Measurements from ENCODE around the gene SLC44A5. TPM values are rescaled to one million over a fixed set of nuclear protein-coding genes. Genes with fewer than 3 reads are reported as not detected.

SLC44A5 gene
- polyA plus RNA-seq, 3 donors, result 0.04 to 0.25 TPM; not detected in 1

DNA sequence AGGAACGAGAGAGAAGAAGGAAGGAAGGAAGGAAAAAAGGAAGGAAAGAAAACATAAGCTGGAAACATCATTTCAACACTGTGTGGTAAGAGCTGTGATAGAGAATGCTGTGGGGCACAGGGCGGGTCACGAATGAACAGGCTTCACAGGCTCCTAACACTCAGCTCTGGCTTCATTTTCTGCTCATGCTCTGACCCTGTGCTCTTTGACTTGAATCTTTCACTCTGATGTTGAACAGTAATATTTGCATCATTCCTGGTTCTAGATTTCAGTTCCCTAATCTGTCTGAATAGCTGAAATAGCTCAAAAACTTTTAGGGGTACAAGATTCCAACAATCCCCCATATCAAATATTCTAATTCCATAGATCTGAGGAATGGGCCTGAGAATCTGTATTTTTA lies 269.4 kb downstream of the SLC44A5 start:
- 64 to 82% (median 68%) methylated on average over 3 of the region's 3 CpGs for WGBS, 3 donors
- no peak overlapping the region for H3K27ac ChIP-seq (ENCODE audit: low read depth, low read length)

DNA sequence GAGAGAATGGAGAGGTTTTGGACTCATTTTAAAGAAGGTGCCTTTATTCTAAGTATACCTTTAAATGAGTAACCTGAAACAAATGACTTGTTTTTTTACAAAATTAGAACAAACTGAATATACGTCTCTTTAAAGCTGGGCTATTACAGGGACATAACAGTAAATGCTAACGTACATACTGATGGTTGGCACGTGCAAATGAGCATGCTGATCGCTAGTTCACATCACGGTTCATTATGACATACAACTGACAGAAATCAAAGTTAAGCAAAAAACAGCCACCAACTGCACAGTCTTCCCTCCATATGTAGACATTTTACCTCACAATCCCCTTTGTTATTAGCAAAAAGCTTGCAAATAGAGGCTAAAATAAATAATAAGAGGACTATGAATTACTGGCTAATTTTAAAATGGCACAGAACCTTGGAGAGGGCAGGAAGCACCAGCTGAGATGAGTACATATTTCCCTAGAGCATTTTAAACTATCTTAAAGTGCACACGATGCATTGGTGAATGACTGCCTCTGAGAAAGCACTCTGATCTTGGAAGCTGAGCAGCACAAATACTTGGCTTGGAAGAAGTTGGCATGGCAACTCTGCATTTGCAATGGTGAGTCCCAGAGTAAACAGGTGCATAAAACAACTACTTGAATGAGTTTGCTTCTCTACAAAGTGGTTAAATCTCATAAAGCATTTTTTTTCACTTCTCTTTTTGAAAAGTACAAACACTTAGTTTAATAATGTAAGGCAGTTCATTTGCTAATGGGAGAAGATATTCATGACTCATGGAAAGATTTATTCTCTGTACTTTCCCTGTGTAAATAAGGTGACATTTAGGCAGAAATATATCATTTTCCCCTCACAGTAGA lies 272.1 kb downstream of the SLC44A5 start:
- no peak overlapping the region for H3K27ac ChIP-seq (ENCODE audit: low read depth, low read length)
- WGBS, 3 donors, result 73 to 82% (median 79%) methylated on average over 6 of the region's 6 CpGs

DNA sequence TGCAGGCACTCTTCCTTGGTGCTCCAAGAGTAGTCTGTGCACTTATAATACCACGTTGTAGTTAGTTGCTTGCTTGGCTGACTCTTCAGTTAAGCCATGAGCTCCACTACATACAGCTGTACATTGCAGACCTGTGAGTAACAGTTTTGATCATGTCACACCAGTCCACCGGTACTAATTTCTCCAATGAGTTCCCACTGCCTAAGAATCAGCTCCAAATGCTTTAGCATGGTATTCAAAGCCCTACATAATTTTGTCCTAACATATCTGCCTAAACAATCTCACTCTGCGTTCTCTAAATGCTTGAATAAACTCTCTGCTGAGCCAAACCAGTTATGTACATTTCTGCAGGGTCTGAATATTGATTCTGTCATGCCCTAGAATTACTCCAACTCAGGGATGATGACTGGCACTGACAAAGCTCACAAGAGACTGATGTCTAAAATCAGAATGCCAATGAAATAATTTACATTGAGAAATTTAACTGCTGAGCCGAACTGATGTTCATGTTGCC lies 276.0 kb downstream of the SLC44A5 start:
- no peak overlapping the region for H3K27ac ChIP-seq (ENCODE audit: low read depth, low read length)
- 71 to 77% (median 76%) methylated on average over 4 of the region's 4 CpGs for WGBS, 3 donors

DNA sequence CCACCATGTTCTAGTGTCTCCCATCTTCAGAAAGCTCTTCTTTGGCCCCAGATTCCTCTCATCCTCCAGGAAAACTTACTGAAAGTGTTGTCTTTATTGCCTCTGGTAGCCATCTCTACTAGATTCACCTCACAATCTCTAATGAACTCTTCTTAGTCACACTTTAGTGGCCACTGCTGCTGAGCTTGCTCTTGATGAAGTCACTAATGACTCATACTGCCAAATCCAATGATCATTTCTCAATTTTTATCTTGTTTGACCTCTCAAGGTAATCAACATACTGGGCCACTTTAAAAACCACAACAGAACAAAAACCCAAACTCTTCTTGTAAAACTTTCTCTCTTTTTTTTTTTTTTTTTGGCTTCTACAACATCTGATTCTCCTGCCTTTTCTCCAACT lies 280.3 kb downstream of the SLC44A5 start:
- no peak overlapping the region for H3K27ac ChIP-seq (ENCODE audit: low read depth, low read length)

DNA sequence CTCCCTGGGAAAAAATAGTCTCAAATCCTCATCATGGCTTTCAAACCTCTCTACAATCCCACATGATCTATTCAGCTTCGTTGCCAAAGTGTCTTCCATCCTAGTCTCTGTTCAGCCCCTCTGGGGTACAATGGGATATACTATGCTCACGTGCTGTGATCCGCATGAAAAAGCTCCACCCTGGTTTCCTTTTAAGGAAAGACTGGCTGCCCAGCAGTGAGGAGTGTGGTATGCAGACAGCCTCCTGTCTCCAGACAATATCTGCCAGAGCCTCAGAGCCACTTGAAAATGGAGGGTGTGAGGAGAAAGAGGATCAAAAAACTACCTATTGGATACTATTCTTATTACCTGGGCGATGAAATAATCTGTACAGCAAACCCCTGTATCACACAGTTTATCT lies 282.2 kb downstream of the SLC44A5 start:
- H3K27ac ChIP-seq (ENCODE audit: low read depth, low read length), result no peak overlapping the region
- WGBS, 3 donors, result 55 to 62% (median 56%) methylated on average over 4 of the region's 4 CpGs

DNA sequence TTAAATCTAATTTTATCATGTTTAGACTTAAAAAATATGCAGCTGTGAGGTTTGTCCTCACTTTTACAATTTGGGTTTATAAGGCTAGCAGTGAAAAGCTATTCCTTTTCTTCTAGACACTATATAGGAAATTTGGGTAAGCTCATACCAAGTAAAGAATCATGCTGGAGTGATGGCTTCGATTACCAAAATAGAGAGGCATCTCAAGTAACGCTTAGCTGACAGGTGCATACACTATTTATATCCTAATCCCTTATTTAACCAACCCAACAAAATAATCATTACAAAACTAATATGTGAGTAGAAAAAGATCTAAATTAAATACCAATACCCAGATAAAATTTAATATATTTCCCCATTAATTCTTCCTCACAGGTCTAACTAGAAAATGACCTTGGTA lies 283.5 kb downstream of the SLC44A5 start:
- H3K27ac ChIP-seq (ENCODE audit: low read depth, low read length), result no peak overlapping the region
- WGBS, 3 donors, result 56 to 89% (median 77%) methylated on average over 2 of the region's 2 CpGs

DNA sequence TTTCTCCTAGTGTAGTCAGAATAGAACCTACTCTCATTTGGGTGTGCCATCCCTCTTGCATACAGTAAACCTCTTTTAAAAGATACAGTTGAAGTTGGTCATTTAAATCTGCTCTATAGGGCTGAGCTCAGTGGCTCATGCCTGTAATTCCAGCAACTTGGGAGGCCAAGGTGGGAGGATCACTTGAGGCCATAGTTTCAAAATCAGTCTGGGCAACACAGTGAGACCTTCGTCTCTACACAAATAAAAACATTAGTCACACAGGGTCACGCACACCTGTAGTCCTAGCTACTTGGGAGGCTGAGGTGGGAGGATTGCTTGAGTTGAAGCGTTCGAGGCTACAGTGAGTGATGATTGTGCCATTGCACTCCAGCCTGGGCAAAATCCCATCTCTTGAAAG lies 292.9 kb downstream of the SLC44A5 start:
- 87 to 93% (median 88%) methylated on average over 4 of the region's 4 CpGs for WGBS, 3 donors
- no peak overlapping the region for H3K27ac ChIP-seq (ENCODE audit: low read depth, low read length)

DNA sequence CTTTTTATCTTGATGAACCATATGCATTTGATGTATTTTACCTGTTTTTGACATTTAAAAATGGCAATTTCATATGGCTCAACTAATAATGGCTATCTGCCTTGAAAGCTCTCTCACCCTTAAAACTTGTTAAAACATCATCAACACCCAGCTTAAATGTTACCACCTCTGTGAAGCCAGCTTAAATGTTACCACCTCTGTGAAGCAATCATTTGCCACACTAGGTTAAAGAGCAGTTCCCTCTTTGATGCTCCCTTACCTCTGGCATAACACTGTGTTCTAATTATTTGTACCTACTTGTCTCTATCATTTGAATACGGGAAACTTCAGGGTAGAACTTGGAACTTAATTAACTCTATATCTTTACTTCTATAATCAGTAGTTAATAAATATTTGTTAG lies 294.7 kb downstream of the SLC44A5 start:
- 43 to 58% (median 54%) methylated on average over 1 of the region's 1 CpG for WGBS, 3 donors
- no peak overlapping the region for H3K27ac ChIP-seq (ENCODE audit: low read depth, low read length)

DNA sequence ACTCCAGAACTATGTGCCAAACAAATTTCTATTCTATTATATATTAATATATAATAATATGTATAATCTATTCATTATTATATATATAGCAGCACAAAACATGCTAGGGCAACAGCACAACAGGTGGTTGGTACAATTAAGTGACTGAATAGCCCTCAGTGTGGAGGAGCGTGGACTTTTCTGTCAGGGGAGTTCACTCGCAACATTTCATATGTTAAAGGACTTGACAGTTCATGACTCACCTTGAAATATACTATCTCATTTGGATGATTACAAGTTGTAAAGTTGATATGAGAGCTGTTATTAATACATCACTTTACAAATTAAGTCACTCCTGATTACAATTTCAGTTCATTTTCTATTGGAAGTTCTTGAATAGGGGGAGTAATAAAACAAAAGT lies 298.3 kb downstream of the SLC44A5 start:
- no peak overlapping the region for H3K27ac ChIP-seq (ENCODE audit: low read depth, low read length)
- 86 to 97% (median 89%) methylated on average over 2 of the region's 2 CpGs for WGBS, 3 donors

DNA sequence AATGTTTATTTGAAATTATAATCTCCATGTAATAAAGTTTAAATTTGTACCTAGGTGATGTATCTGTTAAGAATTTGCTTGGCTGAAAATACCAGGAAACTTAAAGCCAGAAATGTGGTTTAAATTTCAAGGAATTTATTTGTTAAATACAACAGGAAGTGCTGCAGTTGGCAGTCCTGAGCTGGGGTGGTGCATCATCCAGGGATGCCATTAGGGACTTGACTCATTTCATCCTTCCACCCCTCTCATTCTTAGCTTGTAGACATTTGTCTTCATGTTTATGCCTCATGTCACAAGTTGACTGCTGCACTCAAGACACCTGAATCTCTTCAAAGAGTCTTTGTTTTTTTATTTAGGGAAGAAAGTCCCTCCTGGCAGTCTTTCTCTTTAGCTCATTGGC lies 300.8 kb downstream of the SLC44A5 start:
- no peak overlapping the region for H3K27ac ChIP-seq (ENCODE audit: low read depth, low read length)

DNA sequence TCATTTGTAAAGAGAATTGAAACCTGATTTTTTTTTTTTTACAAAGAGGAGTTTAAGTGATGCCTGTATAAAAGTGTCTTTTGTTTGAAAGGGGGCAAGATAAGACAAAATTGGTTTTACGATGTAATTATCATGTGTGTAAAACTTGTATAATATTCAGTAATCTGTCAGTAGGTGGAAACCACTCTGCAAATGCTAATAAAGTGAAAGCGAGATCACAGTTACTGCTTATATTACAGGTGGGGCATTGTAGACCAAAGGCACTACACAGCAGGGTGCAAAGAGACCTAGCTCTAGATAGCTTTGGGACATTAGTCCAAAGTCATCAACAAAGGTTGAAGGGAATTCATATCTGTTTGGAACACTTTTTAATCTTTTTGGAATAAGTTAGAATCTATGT lies 302.5 kb downstream of the SLC44A5 start:
- WGBS, 3 donors, result 60 to 76% (median 73%) methylated on average over 2 of the region's 2 CpGs
- H3K27ac ChIP-seq (ENCODE audit: low read depth, low read length), result no peak overlapping the region

DNA sequence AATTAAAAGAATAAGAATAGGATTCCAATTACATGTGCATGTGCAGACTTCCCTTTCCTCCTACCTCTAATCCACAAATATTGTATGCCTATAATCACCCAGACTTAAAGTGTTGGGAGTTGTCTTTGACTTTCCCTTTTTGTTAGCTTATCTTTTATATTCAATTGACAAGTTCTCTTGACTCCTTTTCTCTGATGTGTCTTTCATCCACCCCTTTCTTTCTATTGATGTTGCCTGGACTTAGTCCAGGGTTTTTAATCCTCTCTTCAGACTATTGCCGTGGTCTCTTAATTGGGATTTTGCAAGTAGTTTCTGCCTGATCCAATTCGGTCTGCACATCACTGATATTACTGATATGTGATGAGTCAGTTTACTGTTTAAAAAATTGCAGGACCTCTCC lies 305.9 kb downstream of the SLC44A5 start:
- WGBS, 3 donors, result 80 to 85% (median 84%) methylated on average over 2 of the region's 2 CpGs
- H3K27ac ChIP-seq (ENCODE audit: low read depth, low read length), result no peak overlapping the region

DNA sequence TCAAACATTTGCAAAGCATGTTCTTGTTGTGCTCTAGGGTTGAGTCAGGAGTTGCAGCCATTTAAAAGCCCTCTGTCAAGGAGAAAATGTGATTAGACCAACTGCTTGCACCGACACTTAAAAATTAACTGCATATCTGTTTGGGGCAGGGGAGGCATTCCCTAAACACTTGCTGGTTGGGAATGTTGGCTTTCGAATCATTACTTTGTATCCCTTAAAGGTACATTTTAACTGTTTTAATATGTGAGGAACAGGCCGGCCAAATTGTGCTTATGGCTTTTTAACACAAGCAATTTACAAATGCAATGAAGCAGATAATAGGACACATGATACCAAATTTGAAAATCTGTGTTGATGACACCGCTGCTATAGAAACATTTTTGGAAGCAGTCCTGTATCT lies 317.6 kb downstream of the SLC44A5 start:
- no peak overlapping the region for H3K27ac ChIP-seq (ENCODE audit: low read depth, low read length)
- WGBS, 3 donors, result 55 to 82% (median 66%) methylated on average over 4 of the region's 4 CpGs

DNA sequence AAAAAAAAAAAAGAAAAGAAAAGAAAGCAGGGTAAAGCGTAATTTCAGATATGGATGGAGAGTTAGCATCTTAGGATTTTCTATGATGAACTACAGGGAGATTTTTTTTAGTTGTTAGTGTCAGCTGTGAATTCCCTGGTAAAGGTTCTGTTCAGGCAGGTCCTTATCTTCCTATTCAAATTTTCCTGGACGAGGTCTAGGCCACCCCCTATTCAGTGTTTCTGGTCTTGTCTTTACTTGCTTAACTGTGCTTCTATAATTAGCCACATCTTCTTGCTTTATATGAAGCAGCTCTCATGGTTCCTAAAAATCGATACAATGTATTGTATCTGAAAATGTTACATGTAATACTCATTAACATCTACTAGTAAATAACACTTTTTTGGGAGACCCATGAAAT lies 318.9 kb downstream of the SLC44A5 start:
- H3K27ac ChIP-seq (ENCODE audit: low read depth, low read length), result no peak overlapping the region
- 65 to 80% (median 76%) methylated on average over 3 of the region's 3 CpGs for WGBS, 3 donors

DNA sequence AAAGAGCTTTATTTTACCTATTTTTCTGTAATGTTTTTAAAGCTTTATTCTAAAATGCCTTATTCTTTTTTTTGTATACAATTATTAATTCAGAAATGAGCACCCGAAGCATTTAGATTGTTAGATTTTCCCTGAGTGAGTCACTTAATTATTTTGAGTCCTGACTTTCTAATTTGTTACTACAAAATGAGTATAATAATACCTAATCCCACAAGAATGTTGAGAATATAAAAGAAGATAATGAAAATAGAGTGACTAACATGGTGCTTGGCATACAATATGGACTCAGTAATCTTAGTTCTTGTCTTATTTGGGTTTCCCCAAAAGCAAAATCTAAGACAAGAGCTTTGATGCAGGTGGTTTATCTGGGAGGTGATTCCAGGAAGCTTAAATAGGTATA lies 334.5 kb downstream of the SLC44A5 start:
- WGBS, 3 donors, result 79 to 83% (median 80%) methylated on average over 1 of the region's 1 CpG
- no peak overlapping the region for H3K27ac ChIP-seq (ENCODE audit: low read depth, low read length)

DNA sequence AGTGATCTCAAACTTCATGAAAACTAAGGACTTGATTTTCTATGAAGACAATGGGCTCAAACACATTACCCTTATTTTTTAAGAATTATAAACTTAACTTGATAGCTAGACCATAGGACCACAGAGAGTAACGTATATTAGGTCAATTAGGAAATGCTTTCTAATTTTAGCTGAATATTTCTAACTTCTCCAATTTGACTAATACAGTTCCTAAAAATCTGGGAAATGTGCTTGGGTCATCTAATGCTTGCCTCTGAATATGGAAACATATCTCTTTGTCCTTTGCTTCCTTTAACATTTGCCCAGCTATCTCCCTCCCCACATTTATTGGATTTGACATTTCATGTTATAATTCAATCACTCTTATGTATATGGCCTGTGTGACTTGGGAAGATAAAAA lies 335.3 kb downstream of the SLC44A5 start:
- H3K27ac ChIP-seq (ENCODE audit: low read depth, low read length), result no peak overlapping the region
- WGBS, 3 donors, result 31 to 66% (median 44%) methylated on average over 1 of the region's 1 CpG

DNA sequence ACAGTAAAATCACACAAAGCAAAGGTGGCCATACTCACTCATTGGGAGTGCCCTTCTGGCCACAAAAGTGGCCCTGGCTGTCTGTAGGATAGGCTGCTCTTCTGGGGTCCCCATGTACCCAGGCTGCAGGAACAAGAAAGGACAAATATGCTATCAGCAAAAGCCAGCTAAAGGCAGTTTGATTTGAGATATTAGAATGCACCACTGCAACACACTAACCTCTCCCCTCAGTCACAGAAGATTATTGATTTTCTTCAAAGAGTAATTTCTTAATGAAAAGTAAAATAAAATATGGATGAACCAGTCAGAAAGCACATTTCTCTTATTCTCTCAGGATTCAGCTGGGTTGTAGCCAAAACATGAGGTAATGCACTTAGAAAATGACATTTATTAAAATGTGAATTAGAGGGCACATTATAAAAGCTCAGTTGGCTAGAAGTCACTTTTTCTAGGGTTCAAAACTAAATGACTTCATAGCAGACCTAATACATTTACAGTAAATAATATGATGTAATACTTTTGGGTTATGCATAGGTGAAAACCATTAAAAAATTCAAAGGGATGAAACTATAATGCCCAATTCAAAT lies 335.9 kb downstream of the SLC44A5 start:
- no peak overlapping the region for H3K27ac ChIP-seq (ENCODE audit: low read depth, low read length)

DNA sequence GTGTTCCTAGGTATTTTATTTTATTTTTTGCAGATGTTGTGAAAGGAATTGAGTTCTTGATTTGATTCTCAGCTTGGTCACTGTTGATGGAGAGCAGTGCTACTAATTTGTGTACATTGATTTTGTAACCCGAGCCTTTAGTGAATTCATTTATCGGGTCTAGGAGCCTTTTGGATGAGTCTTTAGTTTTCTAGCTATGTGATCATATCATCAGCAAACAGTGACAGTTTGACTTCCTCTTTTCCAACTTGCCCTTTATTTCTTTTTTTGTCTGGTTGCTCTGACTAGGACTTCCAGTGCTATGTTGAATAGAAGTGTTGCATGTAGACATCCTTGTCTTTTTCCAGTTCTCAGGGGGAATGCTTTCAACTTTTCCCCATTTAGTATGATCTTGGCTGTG lies 337.8 kb downstream of the SLC44A5 start:
- H3K27ac ChIP-seq (ENCODE audit: low read depth, low read length), result no peak overlapping the region
- 44 to 71% (median 67%) methylated on average over 2 of the region's 2 CpGs for WGBS, 3 donors

DNA sequence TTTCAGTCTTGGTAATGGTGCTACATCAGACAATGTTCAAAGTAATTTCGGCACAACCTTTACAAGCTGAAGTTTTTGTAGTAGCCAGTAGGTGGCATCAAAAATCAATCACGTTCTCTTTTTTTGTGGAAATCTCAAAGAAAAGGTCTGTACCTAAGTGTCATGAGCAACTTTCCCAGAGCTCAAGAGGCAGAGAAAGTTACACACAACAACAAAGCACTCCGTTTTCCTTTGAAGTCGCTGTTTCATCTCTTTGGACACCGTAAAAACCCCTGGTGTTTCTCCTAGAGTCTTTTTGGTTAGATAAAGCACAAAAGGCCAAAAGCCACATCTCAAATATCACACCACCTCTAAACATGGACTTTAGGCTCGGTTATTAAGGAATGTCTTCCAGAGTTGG lies 345.1 kb downstream of the SLC44A5 start:
- WGBS, 3 donors, result 7 to 10% (median 10%) methylated on average over 6 of the region's 6 CpGs

DNA sequence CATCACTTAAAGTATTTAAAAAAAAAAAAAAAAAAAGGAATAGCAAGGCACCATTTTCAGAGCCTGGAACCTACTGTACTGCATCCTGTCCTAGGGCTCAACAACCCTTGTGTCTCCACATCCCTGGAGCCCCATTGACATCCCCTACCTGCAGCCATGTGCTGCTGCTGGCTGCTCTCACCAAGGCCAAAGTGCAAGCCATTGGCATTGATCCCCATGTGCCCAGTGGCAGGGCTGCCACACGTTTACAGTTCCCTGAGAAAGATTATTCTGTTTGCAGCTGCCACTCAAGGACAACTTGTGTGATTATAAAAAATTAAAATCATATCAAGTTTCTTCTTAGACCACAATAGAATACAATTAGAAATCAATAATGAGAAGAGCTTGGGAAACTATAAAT lies 346.8 kb downstream of the SLC44A5 start:
- H3K27ac ChIP-seq (ENCODE audit: low read depth, low read length), result no peak overlapping the region
- 28 to 48% (median 41%) methylated on average over 1 of the region's 1 CpG for WGBS, 3 donors

More for the DNA sequence above, 345.1 kb downstream of the SLC44A5 start:
- H3K27ac ChIP-seq (ENCODE audit: low read depth, low read length), result no peak overlapping the region

Data from adipose tissue (tissue), 3 donors.